GM18951 (cell line): ENCODE measurements around the gene NTMT1.

Experiments used
- POLR2A ChIP-seq: IDR thresholded peaks from 4 replicates; pipeline ENCODE4 v1.6.1; 2011; ENCODE audit warnings: mild to moderate bottlenecking; ENCODE audit not compliant: insufficient read length, insufficient read depth; ENCODE audit errors: extremely low read depth
- in situ Hi-C: fragments of 300-500 bp; cut with MboI; formaldehyde crosslinking; loops from one replicate; pipeline ENCODE4 v1.12.0; 2022; ENCODE audit warnings: low sequenced_read_pairs, mixed read lengths, inconsistent platforms; ENCODE audit not compliant: unreplicated experiment

The NTMT1 gene

DNA sequence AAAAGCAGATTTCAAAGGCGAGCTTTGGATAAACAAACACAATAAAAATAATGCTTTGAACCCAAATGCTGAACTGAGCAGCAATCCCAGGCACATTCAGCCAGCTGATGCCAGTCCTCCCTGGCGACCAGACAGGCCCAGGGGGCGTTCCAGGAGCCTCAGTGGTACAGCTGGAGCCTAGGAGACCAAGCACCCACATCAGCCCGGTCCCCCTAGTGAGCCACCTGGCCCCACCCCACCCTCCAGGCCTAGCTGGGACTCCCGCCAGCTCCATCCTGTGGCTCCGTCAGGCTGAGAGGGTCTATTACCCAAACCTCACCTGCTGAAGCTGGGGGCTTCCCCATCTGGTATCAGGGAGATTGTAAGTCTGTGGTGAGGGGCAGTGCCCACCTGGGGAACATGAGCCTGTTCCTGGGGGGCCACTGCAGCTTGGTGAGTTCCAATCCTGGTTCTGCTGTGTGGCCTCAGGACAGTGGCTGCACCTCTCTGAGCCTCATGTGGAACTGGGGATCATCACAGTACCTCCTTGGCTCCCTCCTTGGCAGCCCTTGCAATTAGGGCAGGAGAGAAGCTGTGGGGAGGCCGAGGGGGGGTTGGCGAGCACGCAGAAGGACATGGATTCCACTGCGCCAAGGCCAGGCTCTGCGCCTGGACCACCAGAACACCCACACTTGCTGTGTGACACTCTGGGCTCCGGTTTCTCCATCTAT lies 21.8 kb upstream of the NTMT1 start:
- in situ Hi-C loops: no loop called here
- no peak for TF ChIP-seq POLR2A

DNA sequence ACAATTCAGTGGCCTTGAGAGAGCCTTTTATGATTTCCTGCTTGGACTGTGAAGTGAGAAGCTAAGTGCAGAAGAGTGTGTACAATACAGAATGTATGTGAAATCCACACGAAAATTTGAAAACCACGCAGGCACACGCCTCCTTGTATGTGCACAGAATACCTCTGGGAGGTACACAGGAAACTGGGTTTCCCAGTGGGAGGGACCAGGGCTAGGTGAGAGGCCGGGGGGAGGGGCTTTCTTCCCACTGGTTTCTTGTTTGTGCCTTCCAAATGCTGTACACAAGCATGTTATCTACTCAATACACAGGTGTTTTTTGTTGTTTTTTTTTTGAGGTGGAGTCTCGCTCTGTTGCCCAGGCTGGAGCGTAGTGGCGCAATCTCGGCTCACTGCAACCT lies 21.2 kb upstream of the NTMT1 start:
- no peak for TF ChIP-seq POLR2A
- in situ Hi-C loops: no loop called here

DNA sequence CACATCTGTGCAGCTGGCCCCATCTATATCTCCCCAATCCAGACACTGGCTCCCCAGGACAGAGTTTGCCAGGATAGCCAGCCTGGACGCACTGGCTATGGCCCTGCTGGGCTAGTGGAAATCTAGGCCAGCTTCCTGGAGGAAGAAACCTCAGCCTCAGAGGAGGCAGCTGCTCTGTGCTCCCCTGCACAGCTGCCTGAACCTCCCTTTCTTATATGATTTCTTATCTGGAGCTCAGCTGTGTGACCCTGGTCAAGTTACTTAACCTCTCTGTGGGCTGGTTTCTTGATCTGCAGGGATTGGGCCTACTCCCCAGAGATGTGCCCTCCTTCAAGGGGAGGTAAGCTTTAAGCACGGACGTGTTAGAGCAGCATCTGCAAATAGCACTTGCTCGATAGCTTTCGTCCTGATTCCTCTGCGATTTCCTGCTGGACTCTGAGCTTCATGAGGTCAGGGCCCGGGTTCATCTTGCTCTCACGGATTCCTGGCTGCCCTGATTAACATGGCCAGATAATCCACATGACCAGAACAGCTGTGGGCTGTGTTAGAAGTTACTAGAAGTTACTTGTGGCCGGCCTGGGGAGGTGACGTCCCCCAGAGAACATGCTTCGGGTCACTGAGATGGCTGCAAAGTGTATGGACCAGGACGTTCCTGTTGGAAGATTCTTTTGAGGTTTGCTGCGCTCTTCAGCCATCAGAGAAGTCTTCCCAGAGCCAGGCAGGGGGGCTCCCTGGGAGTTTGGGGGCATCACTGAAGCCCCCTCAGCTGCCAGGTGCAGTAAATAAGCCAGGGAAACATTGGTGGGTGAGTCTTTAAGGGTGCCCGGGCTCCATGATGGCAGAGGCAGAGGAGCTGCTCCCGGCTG lies 19.6 kb upstream of the NTMT1 start:
- in situ Hi-C loops: no loop called here
- no peak for TF ChIP-seq POLR2A

DNA sequence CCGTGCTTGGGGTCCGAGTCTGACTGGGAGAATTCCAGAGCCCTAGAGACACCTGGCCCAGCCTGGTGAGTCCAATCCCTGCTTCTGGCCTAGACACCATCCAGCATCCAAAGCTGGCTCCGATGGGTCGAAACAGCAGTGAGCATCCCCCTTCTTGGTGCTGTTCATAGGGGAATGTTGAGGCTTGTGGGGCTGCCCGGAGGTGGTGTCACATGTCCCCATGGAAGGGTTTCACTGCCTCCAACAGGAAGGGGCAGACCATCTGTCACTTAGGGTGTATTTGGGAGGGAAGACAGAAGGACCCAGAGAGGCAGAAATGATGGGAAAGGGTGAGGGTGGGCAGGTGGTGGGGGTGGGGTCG lies 19.0 kb upstream of the NTMT1 start:
- TF ChIP-seq POLR2A: no peak

DNA sequence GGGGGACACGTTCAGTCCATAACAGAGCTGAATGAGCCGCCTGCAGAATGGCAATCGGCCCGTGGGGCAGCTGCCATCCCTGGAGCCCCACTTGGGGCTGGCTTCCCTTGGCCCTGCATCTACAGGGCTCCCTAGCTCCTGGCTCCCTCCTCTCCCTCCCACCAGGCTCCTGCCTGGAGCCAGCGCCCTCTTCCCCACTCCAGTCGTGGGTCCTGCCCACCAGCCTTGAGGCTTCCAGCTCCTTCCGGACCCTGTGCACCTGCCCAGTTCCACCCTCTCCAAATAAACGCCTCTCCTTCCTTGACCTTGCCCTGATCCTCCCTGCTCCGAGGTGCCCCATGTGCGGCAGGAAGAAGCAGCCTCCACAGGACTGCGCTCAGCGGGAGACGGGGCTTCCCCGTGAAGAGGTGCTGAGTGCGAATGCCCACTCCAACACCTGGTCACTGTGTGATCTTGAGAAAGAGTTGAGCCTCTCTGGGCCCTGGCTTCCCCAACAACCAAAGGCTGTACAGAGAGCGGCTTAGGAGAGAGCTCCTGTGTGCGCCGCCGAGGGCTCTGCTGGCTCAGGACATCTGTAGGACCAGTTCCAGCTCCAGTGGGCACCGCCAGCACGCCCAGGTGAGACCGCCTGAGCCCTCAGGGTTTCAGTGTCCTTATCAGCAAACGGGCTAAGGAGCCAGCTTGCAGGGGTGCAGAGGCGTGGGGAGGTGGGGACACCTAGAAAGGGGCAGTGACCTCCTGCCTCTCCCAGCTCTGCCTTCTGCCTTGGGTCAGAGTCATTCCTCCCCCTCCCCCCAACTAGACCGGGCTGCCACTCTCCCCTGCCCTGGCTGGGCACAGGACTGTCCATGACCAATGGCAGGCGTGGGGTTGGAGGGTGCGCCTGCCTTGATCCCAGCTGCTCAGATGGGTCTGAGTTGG lies 17.1 kb upstream of the NTMT1 start:
- TF ChIP-seq POLR2A: no peak
- in situ Hi-C loops: no loop called here

More for the DNA sequence above, 19.0 kb upstream of the NTMT1 start:
- in situ Hi-C loops: no loop called here

DNA sequence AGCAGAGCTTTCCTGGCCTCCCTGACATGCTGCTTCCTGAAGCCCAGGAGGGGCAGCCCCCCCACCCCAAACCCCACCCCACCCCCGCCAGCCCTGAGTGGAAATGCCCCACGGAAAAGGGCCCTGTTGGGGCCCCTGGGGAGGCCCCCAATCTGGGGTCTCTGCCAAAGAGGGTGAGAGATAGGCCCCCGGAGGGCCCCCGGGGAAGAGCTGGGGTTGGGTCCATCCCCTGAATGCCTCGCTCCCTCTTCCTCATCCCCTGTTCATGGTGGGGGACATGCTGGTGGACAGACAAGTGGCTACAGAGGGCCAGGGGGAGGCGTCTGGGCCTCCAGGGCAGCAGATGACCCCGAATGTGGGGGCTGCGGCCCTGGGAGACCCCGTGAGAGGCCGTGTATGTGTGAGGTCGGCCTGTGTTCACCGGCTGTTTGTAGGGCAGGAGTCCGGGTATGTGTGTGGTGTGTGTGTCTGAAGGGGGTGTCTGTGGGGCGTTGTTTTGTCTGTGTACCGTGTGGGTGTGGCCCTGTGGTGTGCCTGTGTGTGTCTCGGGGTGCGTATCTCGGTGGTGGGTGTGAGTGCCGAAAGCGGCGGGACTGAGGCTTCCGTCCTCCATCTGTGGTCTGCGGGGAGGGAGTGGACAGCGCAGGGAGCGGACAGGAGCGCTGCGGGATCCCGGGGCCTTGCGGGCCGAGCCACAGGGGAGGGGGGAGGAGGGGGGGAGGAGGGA lies 16.3 kb upstream of the NTMT1 start:
- in situ Hi-C loops: loop anchor here (5.0 to 10.0 kb wide), 2 partner anchors 435 to 477 kb away; partner anchors contain the start of gene IER5L
- TF ChIP-seq POLR2A: no peak

DNA sequence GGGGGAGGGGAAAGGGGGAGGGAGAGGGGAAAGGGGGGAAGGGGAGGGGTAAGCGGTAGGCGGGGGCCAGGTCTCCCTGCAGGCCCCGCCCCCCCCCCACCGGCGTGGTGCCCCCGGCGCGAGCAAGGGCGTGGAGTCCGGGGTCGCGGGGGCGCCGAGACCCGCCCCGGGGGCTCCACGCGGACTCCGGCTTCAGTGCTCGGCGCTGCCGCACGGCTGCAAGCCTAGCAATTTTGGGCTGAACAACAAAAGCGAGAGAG lies 15.8 kb upstream of the NTMT1 start:
- in situ Hi-C loops: loop anchor here (5.0 to 10.0 kb wide), 2 partner anchors 435 to 478 kb away; partner anchors contain the start of gene IER5L
- TF ChIP-seq POLR2A: no peak

DNA sequence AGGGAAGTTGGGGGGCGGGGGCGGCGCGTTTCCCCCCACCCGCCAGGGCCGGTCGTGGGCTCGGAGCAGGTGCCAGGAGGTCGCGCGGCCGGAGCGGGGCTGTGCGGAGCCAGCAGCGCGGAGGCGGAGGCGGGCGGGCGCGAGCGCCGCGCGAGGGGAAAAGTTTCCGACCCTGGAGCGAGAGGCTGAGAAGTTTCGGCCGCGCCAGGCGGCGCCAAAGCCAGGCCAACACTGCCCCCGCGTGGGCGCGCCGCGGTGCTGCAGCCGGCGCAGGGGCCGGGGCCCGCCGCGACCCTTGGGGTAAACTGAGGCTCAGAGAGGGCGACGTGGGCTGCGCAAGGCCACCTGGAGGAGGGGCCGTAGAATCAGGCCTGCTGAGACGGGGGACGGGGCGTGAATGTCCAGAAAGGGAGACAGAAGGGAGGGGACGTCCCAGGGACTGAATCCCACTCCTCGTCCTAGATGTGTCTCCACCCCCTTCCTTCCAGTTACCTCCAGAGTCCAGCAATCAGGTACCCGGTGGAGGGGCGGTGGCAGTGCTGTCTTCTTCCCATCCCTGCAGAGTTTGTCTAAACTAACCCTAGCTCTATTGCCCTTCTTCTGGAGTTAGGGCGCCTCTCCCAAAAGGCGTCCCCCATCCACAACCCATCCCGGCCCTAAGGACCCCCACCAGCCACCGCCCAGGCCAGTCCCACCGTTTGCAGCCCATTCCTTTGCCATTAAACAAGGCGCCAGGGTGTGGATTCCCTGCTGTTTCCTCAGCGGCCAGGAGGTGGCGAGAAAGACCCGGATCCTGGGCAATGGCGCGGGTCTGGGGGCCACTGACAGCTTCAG lies 15.3 kb upstream of the NTMT1 start:
- in situ Hi-C loops: loop anchor here (5.0 to 10.0 kb wide), 2 partner anchors 436 to 478 kb away; partner anchors contain the start of gene IER5L
- TF ChIP-seq POLR2A: no peak

DNA sequence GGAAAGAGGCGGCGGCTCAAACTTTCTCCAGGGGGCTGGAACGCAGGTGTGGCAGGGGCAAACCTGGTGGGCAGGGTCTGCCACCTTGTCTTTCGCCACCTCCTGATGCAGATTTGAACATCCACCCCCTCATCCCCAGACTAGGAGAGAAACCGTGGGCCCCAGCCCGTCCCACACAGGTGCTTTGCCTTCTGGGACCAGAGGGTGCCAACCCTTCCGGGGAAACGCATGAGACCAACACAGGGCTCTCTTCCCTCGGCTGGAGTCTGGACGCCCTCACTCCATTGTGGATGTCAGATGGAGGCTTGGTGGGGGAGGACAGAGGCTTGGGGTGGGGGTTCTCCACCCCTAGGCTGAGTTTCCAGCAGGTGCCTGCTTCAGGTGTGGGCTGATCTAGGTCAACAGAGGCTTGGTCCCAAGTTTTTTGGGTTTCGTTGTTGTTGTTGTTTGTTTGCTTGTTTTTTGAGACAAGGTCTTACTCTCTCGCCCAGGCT lies 14.6 kb upstream of the NTMT1 start:
- in situ Hi-C loops: loop anchor here (5.0 to 10.0 kb wide), 2 partner anchors 437 to 479 kb away; partner anchors contain the start of gene IER5L
- no peak for TF ChIP-seq POLR2A

DNA sequence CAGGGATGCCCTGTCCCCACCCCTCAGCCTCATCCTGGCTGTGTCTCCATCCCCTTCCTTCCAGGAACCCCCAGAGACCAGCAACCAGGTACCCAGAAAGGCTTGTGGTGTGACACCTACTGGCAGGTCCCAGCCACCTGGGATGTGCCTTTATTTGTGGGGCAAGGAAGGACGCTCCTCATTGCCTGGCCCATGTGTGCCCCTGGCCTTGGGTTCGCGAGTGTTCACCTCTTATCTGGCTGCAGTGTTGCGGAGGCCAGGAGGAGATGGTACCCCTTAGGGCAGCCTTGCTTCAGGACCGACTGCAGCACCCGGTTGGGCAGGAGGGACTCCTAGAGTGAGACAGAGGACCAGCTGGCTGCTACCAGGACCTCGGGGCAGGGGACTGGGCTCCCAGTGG lies 13.8 kb upstream of the NTMT1 start:
- TF ChIP-seq POLR2A: no peak
- in situ Hi-C loops: loop anchor here (5.0 to 10.0 kb wide), 2 partner anchors 437 to 480 kb away; partner anchors contain the start of gene IER5L

DNA sequence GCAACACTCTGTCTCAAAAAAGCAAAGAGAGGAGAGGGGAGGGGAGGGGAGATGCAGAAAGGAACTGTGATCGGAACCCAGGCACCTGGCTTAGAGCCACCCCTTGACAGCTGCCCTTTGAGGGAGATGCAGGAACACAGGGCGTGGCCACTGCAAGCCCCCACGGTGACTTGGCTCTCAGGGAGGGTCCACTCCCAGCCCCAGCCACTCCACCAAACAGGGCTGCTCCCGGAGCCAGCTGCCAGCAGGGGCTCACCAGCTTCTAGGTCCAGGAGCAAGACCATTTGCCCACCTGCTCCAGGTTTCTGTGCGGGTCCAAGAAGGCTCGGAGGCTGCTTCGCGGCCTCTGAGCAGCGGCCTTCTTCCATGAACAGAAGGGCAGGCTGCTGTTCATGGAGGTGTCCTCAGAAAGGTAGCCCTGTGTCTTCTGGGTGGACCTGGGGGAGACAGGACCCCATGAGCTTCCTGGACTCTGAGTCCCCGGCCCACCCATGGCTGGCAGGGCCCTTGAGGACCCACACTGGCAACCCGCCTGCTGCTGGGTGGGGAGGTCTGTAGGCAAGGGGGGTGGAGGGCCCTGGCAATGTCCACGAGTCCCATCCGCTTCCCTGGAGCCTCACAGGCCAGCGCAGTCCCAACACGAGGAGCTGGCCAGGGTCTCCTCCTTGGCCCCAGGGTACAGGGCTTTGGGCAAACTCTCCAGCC lies 13.0 kb upstream of the NTMT1 start:
- in situ Hi-C loops: loop anchor here (5.0 to 10.0 kb wide), 2 partner anchors 438 to 481 kb away; partner anchors contain the start of gene IER5L
- TF ChIP-seq POLR2A: no peak
